NCI-H128 (cell line): ENCODE measurements around the gene EPHA8.

ENCODE experiments used
- DNase-seq: peaks from one replicate; lab custom pipeline; 2025; ENCODE audit not compliant: unreplicated experiment; lab: John Stamatoyannopoulos, UW

Gene EPHA8

DNA sequence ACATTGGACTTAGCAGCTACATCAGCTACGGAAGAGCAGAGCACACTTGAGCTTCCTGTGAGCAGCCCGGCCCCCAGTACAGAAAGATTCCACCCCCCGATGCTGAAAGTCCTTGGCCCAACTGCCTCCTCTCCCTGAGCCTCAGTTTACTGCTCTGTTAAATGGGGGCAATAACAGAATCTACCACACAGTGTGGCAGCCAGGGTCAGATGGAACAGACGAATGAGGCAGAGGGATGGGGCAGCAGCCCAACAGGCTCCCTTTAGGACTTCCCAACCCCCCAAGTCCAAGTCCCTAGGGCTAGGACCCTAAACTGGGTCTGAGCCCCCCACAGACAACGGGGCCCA is 50.3 kb downstream of the EPHA8 start:
- no peak for DNase-seq

DNA sequence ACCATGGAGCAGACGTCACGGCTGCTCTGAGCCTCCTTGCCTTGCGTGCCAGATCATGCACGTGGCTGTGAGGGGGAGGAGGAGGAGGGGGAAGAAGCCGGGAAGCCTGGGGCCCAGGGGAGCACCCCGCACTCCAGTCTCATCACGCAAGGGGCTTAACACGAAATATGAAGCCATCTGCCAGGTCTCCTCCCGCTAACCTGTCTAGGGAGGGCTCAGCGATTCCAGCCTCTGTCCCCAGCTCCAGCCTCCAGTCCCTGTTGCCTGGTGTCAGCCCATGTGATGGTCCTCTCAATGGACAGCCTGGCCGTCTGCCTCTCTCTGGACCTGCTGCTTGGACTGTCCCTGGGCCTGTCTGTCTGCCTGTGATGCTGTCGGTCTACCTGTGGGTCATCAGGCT is 50.7 kb downstream of the EPHA8 start:
- DNase-seq = no peak

DNA sequence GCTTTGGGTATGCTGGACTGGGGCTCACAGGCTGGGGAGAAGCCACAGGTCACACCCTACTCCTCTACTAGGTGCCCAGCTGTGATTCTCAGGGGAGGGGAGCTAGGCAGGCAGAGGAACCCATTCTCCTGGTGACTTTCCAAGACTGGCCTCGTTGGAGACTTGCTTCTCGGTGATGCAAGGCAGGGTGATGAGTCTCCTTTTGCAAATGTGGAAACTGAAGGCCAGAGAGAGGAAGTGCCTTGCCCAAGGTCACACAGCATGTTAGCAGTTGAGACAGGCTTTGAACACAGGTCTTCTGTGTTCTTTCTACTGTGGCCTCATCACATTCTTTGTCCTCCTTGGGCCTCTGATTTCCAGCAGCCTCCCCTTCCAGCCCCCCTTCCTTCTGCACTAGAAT is 52.6 kb downstream of the EPHA8 start:
- DNase-seq = no peak

DNA sequence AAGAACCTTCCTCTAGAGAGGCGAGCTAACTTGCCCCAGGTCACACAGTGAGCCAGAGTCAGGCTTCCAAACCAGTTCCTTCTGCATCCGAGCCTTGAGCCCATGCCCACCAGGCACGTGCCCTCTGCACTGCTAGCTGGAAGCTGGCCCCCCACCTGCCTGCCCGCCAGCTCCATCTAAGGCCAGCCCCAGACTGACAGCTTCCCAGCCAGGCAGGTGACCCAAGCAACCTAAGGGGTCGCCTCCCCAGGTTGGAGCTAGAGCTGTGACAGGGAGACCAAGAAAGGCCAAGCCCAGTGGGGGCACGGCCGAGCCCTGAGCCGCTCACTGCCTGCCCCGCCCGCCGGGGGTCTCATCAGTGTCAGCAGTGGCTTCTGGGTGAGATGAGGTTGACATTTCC is 53.3 kb downstream of the EPHA8 start:
- DNase-seq = no peak

DNA sequence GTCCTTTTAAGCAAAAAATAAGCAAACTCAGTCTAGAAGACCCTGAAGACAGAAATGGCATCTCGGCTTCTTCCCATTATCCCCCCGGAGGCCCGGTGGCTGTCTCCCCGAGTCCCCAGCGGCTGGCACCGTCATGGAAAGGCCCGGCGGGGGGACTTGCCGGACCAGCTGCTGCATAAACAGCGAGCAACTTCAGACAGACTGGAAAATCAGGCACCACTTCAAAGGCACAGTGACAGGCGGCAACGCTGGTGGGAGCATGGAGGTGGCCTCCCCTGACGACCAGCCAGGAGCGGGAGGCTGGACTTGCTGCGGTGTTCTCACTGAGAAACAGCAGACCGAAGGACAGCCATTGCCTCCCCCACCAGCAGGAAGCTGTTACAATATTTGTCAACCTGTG is 54.8 kb downstream of the EPHA8 start:
- DNase-seq = no peak

DNA sequence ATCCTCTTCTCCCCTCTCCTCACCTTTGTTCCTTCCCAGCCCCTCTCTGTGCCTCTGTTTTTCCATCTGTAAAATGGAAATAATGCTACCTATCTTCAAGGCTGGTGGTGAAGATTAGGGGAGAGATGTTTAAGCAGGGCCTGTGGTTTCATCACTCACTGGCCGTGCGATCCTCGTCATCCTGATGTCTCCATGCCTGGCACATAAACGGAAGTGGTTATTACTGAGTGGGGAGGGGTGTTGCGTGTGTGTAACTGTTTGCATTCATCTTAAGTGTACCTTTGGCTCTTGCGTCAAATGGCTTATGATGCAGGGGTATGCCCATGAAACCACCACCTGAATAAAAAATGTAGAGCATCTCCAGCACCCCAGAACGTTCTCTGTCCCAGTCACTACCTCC is 56.0 kb downstream of the EPHA8 start:
- no peak for DNase-seq

DNA sequence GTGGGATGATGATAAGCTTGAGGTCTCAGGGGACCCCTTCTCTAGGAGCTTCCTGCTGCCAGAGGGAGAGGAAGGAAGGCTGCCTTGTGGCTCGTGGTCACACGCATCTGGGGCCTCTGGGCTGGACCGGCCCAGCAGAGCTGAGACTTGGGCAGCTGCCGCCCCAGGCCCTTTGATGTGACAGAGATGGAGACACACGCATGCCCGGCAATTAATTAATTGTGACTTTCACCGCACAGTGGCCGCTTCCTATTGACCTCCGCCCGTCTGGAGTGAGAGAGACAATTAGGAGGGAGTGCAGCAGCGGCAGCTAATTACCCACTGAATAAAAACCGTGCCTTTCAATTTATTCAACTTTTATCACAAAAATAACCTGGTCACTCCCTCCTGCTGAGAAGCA is 56.5 kb downstream of the EPHA8 start:
- no peak for DNase-seq

DNA sequence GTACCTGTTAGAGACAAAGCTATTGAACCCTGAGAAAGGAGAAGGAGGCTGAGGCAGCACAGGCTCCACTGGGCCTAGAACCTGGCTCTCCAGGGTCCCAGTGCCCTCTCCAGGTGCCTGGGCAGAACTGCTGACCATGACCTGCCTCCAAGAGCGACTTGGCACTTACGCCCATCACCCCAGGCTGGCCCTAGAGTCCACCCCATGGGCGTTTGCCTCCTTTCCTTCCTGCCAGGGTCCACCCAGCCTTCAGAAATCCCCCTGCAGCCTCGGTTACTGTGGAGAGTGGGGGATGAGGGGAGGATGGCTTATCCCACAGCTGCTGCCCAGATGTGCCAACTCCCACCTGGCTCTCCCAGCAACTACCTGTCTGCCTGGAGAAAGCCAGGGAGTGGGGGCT is 58.5 kb downstream of the EPHA8 start:
- no peak for DNase-seq

DNA sequence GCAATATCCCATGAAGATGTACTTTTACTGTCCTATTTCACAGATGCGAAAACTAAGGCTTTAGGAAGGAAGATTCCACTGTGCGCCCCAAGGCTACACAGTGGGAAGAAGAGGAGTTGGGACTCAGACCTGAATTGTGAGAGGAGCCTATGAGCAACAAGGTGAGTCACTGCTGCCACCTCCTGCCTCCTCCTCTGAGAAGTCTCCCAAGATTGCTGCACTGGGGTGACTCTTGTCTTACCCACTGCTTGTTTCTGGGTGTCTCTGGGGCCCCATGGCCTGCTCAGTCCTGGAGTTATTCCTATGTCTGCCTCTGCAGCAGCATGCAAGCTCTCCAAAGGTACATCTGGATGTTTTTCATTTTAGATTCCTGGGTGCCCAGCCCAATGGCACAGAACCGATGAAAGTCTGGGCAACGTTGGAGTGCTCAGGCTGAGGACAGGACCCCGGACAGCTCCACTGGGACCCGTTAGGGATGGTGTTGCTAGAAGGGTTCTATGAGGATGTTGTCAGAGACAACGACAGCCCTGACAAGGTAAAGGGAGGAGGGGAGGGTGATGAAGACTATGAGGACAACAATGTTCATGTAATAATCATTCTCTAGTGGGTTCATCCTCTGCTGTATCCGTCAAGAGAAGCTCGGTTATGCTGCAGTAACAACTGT is 62.1 kb downstream of the EPHA8 start:
- DNase-seq = no peak

DNA sequence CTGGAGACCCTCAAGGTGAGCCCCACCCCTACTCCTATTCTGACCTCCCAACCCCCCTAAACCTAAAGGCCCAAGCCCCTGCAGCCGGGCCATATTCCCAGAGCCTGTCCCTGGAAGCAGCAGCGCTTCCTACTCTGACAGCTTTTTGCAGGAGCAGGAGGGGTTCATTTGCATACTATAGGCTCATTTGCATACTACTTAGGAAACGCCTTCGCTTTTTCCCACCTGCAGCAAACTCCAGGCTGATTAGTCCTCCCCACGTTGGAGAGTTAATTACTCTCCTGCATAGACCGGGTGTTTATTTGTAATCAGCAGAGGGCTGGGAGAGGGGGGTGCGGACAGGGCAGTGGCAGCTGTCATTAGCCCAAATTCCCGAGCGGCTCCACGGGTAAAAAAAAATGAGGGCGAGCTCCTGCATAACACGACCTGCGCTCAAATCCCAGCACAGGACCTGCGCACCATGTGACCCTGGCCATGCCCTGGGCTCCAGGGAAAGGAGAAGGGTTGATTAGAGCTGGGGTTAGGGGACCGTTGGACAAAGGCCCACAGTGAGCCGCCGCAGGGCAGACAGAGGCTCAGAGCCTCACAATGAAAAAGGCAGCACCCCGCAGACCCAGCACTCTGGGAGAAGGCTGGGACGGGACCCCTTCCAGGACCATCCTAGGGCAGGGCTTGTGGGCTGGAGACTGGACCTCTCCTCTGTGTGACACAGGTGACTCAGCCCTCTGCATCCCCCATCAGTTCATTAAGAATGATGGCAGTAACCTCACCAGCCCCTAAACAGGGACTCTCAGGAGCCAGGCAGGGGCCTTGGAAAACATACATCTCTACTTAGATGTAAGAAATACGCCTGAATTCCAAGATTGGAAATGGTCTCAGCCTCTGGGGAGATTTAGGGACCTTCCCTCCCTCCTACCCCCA is 63.2 kb downstream of the EPHA8 start:
- no peak for DNase-seq

DNA sequence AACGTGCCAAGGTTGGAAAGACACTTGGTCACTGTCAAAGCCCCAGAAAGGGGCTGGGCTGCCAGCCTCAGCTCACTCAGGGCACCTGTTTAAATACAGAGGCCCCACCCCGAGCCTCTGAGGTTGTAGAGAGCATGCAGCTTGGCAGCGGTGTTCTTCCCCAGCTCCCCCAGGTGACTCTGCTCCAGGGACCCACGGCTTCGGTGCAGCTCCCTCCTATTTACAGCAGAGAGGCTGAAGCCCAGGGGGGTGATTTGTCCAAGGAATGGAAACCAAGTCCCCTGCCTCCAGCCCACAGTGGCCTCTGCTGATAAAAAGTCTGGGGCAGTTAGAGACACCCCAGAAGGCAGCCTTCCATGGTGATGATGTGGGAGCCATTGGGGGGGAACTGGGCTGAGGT is 64.0 kb downstream of the EPHA8 start:
- no peak for DNase-seq

DNA sequence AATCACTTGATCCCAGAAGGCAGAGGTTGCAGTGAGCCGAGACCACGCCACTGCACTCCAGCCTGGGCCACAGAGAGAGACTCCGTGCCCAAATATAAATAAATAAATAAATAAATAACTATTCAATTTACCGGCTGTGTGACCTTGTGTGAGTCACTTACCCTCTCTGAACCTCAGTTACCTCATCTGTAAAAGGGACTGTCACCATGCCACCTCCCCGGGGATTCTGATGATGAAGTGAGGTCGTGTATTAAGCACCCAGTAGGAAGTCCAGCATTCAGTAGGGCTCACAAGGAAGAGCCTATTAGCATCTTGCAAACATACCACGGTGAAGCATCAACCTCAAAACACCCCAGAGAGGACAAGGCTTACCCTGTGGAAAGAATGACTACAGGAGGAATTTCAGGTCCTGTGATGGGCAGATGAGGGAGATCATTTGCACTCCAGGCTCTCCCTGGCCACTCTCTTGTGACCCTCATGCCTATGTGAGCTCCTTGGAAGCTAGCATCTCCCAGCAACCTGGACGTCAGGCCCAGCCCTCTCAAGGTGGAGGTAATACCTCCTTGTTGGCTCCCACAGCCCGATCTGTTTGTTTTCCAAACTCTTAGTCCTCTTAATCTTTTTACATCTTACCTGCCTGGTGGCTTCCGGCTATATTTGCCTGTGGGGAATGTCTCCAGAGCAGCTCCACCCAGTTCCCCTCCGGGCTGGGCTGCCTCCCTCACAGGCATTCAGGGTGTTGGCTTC is 65.6 kb downstream of the EPHA8 start:
- no peak for DNase-seq

DNA sequence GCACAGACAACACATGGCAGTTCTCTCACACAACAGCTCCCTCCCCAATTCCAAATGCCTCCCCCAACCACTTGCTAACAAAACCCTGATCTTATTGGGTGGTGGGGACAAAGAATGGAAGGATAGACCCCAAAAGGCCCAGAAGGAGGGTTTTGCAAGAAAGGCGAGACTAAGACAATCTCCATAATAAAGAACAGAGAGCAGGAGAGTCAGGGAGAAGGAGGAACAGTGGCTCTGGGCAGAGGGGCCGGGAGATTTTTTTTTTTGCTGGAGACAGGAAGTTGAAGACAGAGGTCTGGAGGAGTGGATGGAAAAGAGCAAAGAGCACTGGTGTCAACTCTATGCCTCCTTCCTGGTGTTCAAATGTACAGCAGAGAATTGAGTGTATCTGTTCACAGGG is 66.6 kb downstream of the EPHA8 start:
- DNase-seq = no peak

DNA sequence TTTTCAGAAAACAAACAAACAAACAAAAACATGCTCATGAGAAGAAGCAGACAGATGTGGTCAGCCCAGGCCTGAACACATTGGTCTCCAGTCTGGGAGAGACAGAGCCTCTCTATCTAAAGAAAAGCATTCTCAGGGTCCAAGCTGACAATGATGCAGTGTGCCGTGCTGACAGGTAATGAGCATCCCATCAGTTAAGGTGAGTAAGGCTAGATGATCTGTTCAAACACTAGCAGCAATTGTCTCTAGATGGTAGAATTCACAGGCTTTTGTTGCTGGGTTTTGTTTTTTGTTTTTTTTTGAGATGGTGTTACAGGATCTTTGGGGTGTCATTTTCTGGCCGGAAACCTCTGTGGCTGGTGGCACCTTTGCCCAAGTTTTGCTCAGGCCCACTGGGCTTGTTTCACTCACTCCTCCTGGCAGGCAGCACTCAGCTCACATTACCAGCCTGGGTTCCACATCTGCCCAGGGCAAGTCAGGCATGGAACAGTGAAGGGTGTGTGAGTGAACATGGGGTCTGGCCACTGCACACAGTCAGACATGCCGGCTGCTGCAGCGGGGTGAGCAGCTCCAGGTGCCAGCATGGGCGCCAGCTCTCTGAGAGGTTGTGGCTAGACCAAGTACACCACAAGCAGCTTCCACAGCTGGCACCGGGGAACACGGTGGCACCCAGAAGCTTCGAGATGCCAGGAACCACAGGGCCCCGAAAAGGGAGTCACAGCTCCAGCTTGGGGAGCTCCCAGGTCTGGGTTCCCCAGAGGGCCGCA is 70.6 kb downstream of the EPHA8 start:
- DNase-seq = no peak

DNA sequence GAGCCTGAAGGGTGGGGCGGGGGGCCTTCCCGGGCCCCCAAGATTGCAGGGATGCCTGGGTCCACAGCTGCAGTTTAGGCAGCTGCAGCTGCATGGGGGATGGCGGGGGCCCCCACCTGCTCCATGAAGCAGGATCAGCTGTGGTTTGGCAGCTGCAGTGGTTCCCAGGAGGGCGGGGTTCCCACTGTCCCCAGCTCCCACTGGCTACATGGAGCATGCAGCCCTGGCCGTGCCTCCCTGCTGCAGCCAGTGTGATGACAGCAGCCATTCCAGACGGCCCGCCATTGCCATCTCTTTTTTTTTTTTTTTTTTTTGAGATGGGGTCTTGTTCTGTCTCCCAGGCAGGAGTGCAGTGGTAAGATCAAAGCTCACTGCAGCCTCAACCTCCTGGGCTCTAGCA is 72.1 kb downstream of the EPHA8 start:
- DNase-seq = no peak

DNA sequence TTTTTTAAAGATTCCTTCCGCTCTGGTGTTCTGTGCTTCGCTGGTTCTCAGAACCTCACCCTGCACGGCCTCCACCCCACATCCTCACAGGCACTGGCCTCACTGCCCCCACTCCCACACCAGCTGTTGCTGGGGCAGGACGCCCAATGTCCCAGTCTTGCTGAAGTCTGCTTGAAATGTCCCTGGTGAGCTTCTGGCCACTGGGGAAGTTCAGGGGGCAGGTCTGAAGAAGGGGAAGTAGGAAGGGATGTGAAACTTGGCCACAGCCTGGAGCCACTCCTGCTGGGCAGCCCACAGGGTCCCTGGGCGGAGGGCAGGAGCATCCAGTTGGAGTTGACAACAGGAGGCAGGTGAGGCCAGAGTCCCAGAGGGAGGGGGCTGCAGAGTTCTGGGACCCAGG is 73.1 kb downstream of the EPHA8 start, which contains the start of gene C1QA:
C1QA (plus strand) TSS at position 276 of the 400 bp plus-strand sequence. CDS start 989 bp downstream, outside the sequence.
- no peak for DNase-seq

DNA sequence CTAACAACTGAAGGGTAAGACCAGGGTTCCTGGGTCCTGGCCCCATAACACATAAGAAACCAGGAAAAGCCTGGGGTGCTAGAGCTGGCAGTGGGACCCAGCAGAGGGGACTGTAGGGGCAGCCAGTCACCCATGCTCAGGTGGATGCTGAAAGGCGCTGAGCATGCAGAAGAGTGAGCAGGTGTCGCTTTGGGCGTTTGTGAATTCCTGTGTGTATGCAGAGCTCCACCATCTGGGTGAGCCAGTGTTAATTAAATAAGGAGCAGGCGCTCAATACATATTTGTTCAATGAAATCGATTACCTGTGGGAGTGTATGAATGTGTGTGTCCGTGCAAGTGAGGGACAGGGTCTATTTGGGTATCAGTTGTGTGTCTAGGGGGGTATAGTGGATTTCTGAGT is 73.6 kb downstream of the EPHA8 start:
- DNase-seq = no peak

DNA sequence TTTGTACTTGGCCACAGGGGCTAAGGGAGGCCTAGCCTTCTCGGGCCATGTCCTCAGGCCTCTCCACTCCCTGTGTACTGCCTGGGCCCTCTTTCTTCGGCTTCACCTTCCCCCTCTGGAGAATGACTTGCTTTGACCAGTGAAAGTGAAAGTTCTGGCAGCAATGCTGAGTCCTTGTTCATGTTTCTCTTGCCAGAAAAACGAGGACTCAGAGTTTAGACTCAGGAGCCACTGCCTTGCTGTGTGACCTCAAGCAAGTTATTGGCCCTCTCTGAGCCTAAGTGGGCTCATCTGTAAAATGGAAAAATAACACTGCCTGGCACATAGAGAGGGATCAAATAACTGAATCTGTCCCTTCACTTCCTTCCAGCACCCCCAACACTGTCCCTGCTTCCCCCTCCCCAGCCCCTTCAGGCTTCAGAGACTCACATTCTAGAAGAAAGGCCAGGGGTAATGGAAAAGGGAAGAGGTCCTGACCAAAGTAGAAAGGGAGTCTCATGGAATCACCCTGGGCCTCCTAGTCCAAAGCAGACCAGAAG is 74.7 kb downstream of the EPHA8 start:
- DNase-seq = no peak

DNA sequence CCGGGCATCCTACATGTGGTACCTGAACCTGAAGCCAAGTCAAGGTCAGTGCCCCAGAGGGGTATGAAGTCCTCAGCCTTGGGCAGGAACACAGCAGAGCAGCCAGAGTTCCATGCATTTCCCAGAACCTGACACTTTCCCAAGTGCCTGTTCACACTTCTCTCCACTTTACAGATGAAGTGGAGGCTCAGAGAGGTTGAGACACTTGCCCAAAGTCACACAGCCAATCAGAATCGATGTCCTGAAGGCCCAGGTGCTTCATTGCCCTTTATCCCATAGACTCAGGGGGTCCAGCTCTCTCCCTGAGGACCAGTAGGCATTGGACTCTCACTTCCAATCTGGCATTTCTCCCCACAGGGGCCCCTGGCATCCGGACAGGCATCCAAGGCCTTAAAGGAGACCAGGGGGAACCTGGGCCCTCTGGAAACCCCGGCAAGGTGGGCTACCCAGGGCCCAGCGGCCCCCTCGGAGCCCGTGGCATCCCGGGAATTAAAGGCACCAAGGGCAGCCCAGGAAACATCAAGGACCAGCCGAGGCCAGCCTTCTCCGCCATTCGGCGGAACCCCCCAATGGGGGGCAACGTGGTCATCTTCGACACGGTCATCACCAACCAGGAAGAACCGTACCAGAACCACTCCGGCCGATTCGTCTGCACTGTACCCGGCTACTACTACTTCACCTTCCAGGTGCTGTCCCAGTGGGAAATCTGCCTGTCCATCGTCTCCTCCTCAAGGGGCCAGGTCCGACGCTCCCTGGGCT is 75.4 kb downstream of the EPHA8 start:
- DNase-seq = no peak

DNA sequence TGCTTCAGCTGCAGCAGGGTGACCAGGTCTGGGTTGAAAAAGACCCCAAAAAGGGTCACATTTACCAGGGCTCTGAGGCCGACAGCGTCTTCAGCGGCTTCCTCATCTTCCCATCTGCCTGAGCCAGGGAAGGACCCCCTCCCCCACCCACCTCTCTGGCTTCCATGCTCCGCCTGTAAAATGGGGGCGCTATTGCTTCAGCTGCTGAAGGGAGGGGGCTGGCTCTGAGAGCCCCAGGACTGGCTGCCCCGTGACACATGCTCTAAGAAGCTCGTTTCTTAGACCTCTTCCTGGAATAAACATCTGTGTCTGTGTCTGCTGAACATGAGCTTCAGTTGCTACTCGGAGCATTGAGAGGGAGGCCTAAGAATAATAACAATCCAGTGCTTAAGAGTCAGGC is 76.0 kb downstream of the EPHA8 start:
- no peak for DNase-seq
